Stimulated activated naive CD8-positive, alpha-beta T cell treated with anti-CD3 and anti-CD28 coated beads, Interleukin-15, Interleukin-2, amounts not matched to agents 100 U/mL and 50 U/mL, for 24 hours (primary cell): ENCODE measurements around the gene CRYBB2.
A peak's percentile ranks its signal among the peaks of the same experiment; 100 is the strongest.
"Not testable (repeated sequence)": the region's sequence is repeated elsewhere in the genome, so short reads cannot be mapped to it uniquely, and the experiment has no call there.

Experiments used
- ATAC-seq: fragments of 150-1000 bp; cut with Tn5 transposase; one replicate; pipeline ENCODE4 v1.10.0; 2021
- DNase-seq: peaks from one replicate; pipeline ENCODE4 v3.0.0; 2021

The CRYBB2 gene, protein sequence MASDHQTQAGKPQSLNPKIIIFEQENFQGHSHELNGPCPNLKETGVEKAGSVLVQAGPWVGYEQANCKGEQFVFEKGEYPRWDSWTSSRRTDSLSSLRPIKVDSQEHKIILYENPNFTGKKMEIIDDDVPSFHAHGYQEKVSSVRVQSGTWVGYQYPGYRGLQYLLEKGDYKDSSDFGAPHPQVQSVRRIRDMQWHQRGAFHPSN

DNA sequence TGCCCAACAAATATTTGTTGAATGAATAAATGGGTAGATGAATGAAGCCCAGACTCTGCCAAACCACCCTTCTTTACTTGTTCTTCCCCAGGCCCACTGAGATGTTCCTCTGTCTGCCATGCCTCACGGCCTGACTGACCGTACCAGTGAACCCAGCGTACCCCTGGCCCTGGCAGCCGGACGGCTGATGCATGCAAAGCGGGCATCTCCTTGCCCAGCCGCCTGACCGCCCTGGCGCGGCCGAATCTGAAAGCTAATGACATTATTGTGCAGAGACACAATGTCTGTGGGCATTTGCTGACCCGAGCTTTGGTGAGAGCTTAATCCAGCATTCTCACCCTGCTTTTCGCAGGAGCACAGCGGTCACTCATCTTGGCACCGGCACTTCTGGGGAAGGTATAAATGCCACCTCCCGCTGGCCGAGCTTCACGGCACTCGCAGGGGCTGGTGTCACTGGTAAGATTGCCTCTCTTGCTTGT is at the start of gene CRYBB2:
CRYBB2 (plus strand) TSS at position 429 of the 479 bp plus-strand sequence. CDS start 1,791 bp downstream, outside the sequence.
- DNase-seq (no peak), ATAC-seq (no peak)

DNA sequence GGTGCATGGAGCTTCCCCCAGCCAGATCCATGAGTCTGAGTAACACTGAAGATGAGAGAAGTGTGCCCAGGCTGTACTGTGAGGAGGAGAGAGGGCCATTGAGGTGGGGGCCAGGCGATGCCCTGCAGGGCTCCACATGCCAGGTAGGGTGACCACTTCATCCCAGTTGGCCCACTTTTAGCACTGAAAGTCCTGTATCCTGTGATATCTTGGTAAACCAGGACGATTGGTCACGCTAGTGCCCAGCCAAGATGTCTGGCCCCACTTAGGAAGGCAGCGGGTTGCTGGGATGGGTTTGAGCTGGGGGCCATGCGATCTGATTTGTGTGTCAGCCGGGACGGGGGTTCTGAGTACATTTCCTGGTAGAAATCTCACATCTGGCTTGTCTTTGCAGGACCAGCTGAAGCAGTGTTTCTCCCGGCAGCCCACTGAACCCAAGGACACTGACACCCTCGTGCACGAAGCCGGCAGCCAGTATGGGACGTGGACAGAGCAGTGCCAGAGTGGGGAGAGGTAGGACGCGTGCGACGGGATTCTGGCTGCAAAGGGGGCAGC is 48.9 kb upstream of the CRYBB2 start:
- ATAC-seq (no peak), DNase-seq (no peak)

DNA sequence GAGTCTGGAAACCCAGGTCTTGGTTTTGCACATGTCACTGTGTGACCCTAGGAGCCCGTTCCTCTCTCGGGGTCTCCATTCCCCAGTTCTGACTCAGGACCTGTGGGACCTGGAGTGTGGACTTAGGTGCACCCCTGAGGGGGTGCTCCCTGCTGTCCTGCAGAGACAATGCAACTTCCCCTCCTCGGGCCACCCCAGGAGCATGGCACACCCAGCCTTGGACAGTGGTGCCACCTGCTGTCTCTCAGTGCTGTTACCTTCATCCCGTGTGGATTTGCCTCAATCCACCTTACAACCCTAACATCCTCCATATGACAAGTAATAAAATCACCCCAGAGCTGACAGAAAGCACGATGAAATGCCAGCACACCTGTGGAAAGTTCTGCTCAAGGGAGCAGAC is 47.3 kb upstream of the CRYBB2 start:
- ATAC-seq = peak; percentile 49
- peak; percentile 39 for DNase-seq

DNA sequence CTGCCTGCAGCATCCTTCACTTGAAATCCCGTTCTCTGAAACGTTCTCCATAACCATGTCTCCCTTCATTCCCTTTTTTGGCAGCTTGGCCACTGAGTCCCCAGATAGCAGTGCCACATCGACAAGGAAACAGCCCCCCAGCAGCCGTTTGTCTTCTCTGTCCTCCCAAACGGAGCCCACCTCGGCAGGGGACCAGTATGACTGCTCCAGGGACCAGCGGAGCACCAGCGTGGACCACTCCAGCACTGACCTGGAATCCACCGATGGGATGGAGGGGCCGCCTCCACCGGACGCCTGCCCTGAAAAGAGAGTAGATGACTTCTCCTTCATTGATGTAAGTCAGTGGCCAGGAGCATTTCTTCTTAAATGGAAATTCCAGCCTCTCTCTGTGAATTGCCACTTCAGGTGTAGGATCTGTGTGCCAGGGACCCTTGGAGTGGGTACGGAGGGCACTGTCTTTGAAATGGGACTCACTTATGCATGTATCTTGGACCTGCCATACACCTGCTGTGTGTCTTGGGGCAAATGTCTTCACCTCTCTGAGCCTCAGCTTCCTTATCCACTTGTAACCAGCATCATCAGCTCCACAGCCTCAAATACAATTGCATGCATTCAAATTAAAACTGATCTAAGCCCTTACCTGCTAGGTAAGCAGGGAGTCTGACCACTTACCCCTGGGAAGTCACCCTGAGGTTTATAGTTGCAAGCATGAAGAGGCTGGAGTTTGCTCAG is 45.1 kb upstream of the CRYBB2 start:
- no peak for DNase-seq
- ATAC-seq = no peak

DNA sequence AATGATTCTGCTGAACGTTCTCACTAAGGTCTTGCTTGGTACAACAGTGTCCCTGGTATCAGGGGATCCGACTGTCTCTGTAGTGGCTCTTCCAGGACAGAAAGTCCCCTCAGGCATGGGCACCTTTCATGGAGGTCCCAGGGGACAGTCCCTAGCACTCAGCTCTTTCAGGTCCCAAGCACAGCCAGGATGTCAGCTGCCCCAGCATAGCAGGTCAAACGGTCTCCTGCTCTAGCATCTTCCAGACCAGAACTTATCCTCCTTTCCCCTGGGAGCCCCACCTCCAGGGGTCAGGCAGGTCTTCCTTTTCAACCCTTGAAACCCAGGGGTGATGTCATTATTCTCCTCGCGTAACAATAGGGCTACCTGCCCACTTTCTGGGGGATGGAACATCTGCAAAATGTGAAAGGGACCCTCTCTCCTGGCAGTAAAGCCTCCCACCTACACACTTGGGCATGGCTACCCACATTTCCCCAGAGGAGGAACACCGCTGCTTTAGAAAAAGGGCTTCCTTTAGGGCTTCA is 44.5 kb upstream of the CRYBB2 start:
- ATAC-seq = no peak

DNA sequence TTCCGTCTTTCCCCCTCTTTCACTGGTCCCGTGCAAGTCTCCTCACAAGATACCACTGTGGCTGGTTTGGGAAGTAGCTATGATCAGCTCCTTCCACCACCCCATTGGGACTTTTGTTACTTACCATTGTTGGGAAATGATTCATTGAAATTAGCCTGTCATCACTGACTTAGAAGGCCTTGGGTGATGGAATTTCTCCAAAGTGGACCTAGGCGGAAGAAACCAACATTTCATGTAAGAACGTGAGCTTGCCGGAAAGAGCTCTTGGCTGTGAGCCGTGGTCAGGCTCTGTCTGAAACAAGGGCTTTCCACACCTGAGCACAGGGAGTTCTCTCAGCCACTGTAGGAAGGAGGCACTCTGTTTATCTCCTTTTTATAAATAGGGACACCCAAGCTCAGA is 43.3 kb upstream of the CRYBB2 start:
- DNase-seq (no peak), ATAC-seq (no peak)

More for the DNA sequence above, 44.5 kb upstream of the CRYBB2 start:
- no peak for DNase-seq

DNA sequence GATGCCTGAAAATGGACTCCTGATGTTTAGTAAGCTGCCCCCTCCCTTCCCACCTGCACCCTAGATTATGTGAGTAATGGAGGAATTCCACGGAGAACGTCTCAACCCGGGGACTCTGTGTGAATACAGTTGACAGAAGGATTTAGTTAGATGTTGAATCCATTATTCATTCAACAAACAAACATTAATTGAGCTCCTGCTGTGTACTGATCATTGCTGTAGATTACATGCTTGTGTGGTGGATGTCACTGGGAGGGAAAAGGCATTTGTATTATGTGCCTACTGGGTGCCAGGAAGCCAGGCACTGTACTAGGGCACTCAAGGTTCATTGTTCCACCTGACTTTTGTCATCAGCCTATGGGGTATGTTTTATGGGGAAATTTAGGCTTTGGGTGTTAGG is 42.6 kb upstream of the CRYBB2 start:
- ATAC-seq (no peak), DNase-seq (no peak)

DNA sequence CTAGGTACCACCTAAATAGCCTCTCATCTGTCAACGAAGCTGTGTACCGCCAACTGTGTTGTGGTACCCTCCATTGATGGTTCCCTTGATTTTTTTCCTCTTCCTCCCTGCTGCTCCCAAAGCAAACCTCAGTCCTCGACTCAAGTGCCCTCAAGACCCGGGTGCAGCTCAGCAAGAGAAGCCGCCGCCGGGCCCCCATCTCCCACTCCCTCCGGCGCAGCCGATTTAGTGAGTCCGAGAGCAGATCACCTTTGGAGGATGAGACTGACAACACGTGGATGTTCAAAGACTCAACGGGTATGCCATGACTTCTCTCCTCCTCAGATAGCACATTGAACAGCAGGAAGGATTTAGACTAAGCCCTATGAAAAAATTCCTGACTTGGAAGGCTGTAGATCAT is 42.2 kb upstream of the CRYBB2 start:
- ATAC-seq (no peak), DNase-seq (no peak)

DNA sequence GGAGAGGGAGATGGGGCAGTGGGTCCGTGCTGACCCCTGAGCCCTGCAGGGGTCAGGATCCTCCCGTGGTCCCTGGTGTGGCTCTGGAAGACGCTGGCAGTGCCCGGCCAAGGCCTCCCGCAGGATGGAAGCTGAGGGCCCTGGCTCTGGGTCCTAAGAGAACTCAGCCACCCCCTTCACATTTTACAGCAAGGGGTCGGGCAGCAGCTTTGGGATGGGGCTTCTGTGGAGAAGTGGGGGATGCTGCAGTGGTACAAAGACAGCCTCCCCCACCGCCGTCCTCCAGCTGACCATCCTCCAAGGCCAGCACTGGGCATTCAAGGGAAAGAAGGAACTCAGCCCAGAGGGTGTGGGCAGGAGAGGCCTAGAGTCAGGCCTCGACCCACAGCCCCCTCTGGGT is 41.5 kb upstream of the CRYBB2 start:
- ATAC-seq (no peak), DNase-seq (no peak)

DNA sequence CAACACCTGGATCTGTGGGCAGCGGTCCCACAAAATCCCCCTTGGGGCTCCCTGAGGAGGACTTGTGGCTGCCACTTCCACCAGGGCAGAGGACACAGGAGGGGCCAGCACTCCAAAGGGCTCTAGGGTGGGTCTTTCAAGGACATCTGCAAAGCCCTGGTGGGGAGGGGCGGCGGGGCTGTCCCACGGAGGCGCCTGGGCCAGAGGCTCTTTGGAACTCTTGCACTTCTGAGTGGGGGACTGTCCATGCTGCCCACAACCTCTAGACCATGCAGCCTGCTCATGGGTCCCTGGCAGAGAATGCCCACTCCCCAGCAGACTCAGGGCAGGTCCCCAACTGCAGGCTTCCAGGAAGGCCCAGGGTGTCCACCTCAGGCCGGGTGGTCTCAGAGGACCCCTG is 41.1 kb upstream of the CRYBB2 start:
- DNase-seq = not testable (repeated sequence)
- ATAC-seq = peak; percentile 28

DNA sequence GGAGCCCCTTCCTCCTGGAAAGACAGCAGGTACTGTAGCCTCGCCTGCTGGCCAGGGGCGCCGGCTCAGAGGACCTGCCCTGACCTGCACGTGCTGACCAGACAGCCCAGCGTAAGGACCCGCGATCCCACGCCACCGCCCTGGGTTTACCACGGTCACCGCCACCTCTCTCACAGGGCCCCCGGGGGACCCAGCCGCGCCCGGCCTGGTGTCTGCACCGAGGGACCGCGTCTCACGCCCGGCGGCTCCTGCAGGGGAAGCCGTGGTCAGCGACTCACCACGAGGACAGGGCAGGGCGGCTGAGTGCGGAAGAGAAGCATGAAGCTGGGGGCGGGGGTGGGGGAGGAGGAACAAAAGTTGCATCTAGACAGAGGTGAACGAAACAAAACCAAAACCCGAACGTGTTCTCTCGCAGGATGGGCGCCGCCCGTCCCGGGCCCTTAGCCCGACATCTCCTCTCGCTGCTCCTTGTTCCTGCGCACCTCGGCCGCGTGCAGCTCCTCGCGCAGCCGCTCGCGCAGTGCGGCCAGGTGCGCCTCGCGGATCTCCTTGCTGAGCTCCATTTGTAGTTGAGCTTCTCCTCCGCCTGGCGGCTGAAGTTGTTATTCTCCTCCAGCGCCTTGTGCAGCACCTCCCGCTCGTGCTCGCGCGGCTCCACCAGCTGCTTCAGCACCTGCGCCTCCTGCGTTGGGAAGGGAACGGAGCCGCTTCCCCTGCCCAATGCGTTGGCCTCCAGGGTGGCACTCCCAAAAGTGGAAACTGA is 40.4 kb upstream of the CRYBB2 start:
- DNase-seq = not testable (repeated sequence)
- peak; percentile 50 for ATAC-seq

DNA sequence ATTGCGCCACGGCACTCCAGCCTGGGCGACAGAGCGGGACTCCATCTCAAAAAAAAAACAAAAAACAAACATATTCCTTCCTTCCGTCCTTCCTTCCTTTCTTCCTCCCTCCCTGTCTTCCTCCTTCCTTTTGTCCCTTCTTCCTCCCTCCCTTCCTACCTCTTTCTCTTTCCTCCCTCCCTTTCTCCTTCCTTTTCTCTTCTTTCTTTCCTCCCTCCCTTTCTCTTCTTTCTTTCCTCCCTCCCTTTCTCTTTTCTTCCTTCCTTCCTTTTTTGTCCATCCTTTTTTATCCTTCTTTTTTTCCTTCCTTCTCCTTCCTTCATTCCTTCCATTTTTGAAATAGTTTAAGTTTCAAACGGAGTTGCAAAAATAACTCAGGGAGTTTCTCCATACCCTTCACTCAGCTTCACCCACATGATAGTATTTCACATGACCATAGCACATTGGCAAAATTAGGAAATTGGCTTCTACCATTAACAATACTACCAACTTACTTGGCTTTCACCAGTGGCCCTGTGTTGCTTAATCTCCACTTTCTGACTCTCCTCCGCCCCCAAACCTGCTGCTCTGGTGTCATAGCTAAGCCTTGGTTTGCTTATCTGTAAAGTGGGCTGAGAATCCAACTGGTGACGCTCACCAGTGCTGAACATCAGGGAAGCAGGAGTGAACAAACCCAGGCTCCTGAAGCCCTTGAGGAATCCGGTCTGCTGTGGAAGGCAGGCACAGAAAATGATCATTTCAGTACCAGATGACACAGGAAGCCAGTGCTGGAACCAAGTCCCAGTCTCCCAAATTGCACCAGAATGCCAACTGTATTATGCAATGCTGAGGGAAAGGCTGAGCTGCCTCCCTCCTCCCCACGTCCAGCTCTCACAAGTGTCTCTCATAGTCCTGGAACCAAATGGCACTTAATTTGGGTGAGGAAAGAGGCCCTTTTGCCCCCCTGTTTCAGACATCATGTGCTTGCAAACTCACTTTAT is 37.0 kb upstream of the CRYBB2 start:
- ATAC-seq = no peak
- DNase-seq = no peak

DNA sequence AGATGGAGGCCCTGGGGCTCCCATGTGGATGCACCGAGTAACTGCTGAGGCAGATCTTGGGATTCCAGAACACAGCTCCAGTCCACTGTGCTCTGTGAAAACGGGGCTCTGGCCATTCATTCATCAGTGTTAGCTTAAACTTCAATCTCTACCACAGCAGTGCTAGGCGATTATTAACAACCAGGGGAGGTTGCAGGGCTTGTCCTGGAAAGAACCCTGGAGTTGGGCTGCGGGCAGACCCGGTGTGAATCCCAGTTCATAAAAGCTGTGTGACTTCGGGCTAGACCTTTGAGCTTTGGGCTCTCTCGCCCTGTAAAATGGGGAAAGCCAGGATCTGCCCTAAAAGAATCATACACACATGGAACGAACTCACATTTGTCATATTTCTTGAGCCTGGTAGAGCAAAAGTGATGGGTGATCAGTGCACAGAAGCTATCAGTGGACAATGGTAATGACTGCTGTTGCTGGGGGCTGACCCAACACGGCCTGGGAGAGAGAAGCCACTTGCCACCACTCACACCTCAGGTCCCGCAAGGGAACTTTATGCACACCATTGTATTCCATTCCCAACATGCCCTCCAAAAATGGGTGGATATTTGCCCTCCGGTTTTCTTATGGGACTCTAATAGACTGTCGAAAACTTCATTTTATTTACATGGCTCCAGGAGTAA is 35.4 kb upstream of the CRYBB2 start:
- DNase-seq = no peak
- no peak for ATAC-seq

DNA sequence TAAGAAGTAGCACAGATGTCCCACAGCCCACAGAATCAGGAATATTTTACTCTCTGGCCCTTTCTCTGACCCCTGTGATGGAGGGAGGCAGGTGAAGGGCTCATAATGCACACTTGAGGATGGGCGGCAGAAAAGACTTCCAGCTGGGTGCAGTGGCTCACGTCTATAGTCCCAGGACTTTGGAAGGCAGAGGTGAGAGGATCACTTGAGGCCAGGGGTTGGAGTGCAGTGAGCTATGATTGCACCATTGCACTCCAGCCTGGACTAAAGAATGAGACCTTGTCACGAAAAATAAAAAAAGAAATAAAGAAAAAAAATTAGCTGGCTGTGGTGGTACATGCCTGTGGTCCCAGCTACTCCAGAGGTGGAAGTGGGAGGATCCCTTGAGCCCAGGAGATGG is 33.3 kb upstream of the CRYBB2 start:
- no peak for ATAC-seq
- no peak for DNase-seq

DNA sequence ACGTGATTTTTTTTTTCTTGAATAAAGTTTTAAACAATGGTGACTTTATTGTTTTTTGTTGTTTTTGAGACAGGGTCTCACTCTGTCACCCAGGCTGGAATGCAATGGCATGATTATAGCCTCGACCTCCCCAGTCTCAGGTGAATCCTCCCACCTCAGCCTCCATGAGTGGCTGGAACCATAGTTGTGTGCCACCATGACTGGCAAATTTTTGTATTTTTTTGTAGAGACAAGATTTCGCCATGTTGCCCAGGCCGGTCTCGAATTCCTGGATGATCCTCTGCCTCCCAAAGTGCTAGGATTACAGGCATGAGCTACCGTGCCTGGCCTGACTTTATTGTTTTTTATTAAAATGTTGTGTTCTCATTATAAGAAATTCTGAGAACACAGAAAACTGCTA is 32.0 kb upstream of the CRYBB2 start:
- no peak for ATAC-seq
- DNase-seq = no peak

DNA sequence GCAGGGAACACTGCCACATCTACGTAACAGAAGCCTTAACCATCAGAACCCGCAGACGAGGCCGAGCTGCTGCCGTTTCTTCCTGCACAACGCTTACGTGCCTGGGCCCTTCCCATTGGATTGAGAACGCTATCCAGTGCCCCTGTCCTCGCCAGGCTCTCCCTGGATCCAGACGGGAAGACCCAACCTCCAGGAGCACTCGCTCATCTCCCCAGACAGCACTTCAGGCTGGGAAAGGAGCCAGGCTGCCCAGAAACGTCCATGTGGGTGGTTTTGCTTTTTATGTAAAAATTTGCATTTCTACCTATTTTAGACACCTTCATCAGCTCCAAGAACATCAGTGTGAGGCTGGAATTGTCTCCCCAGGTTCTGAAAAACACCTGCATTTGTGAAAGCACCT is 27.0 kb upstream of the CRYBB2 start:
- DNase-seq (no peak), ATAC-seq (no peak)

DNA sequence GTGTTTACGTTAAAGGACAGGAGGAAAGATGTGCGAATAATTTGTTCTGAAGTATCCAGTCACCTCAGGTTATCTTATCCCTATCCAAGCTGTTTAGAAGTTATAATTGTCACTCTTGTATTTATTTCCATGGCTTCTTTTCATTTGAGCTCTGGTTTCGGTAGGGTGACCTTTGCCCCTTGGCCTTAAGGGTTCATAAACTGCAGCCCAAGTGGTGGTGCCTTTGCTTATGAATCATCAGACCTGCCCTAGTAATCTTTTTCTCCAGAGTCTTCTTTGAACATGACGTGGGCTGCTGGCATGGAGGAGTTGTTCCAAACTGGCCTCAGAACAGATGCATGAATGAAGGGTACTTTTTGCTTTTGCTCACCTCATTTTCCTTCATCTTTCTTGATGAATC is 26.3 kb upstream of the CRYBB2 start:
- ATAC-seq = no peak
- no peak for DNase-seq

DNA sequence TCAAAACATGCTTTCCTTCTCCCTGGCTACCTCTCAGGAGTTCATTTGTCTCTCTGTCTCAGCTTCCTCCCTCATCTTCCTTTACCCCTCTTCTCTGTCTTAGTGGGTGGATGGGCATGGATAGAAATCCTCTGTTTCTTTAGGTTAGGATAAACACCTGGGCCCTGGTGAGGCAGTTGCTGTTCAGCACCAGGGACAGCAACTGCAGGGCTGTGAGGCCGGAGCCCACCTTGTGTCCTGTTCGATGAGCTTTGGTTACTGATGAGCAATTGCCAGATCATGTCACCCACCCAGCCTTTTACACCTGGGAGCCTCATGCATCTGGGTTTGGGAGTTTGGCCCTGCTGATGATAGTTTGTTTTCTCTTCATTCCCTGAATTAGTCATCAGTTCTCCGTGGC is 25.9 kb upstream of the CRYBB2 start:
- DNase-seq (no peak), ATAC-seq (no peak)

DNA sequence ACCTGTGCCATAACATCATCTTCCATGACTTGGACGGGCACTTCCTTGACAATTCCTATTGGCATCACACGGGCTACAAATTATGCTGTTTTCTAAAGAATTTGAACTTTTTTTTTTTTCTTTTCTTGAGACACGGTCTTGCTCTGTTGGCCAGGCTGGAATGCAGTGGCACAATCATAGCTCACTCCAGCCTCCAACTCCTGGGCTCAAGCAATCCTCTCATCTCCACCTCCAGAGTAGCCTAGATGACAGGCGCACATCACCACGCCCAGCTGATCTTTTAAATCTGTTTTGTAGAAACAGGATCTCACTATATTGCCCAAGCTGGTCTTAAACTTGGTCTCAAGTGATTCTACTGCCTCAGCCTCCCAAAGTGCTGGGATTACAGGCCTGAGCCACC is 23.1 kb upstream of the CRYBB2 start:
- no peak for DNase-seq
- ATAC-seq = no peak

DNA sequence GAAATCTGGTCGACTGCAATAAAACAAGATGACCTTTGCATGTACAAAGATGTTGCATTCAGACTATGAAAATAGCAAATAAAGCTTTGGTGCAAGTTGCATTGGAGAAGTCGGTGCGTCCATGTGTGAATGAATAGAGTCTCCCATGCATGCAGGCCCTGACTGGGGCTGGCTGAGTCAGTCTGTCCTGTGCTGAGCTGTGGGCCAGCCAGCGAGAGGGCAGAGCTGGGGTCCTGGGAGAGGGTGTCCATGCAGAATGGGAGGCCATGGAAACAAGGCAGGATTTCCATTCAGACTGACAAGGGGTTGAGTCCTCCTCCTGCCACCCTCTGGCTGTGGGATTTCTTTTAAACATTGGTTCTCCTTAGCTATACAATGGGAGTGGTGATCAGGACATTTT is 22.1 kb upstream of the CRYBB2 start:
- ATAC-seq = no peak

More for the DNA sequence above, 22.1 kb upstream of the CRYBB2 start:
- no peak for DNase-seq
